ENCODE data around the gene TPSB2. TPM values are rescaled to one million over a fixed set of nuclear protein-coding genes. Genes with fewer than 3 reads are reported as not detected.

TPSB2 gene
- total RNA-seq, 1 donor: not detected

GRCh38 chr16:1218930-1219611 lies 10.9 kb downstream of the TPSB2 start:
- no peak for TF ChIP-seq CTCF (IDR thresholded peaks at IDR 0.05; ENCODE audit: insufficient read depth, low read length)

GRCh38 chr16:1218061-1218929 lies 11.7 kb downstream of the TPSB2 start:
- TF ChIP-seq CTCF (IDR thresholded peaks at IDR 0.05; ENCODE audit: insufficient read depth, low read length): no peak
- H3K4me3 ChIP-seq (ENCODE audit: low read depth, low read length): no peak overlapping the region
- no peak for DNase-seq (ENCODE audit: low read depth)

More at GRCh38 chr16:1218930-1219611, 10.9 kb downstream of the TPSB2 start:
- H3K4me3 ChIP-seq (ENCODE audit: low read depth, low read length): no peak overlapping the region
- DNase-seq (ENCODE audit: low read depth): no peak

GRCh38 chr16:1217526-1217925 lies 12.5 kb downstream of the TPSB2 start:
- no peak for TF ChIP-seq CTCF (IDR thresholded peaks at IDR 0.05; ENCODE audit: insufficient read depth, low read length)
- no peak overlapping the region for H3K4me3 ChIP-seq (ENCODE audit: low read depth, low read length)
- DNase-seq (ENCODE audit: low read depth): no peak

GRCh38 chr16:1216681-1217400 lies 13.1 kb downstream of the TPSB2 start:
- no peak for DNase-seq (ENCODE audit: low read depth)
- no peak overlapping the region for H3K4me3 ChIP-seq (ENCODE audit: low read depth, low read length)
- TF ChIP-seq CTCF (IDR thresholded peaks at IDR 0.05; ENCODE audit: insufficient read depth, low read length): no peak

GRCh38 chr16:1216296-1216619 lies 13.7 kb downstream of the TPSB2 start:
- DNase-seq (ENCODE audit: low read depth): no peak
- TF ChIP-seq CTCF (IDR thresholded peaks at IDR 0.05; ENCODE audit: insufficient read depth, low read length): no peak
- H3K4me3 ChIP-seq (ENCODE audit: low read depth, low read length): no peak overlapping the region

- H3K4me3 ChIP-seq (ENCODE audit: low read depth, low read length): no peak overlapping the region
- TF ChIP-seq CTCF (IDR thresholded peaks at IDR 0.05; ENCODE audit: insufficient read depth, low read length): no peak
- no peak for DNase-seq (ENCODE audit: low read depth)
These were observed 14.2 kb downstream of the TPSB2 start for GRCh38 chr16:1215574-1216295.
